ENCODE measurements around the gene SND1.

The SND1 gene

DNA sequence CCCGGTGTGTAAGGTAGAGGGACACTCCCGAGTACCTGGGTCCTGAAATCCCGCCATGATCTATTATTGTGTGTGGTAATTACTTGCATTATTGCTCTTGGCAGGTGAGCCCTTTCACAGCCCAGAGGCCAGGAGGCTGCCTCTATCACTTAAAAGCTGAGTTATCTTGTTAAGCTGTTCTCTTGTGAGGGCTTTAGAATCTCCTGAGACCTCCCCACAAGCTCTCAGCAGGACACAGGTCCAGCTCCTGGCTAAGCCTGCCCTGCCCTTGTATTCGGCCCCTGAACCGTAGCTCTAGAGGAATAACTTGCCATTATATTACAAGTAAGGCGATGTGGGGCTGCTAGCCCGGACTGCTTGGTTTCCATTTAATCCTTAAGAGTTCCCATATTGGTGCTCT is 13.9 kb downstream of the SND1 start:
- TF ChIP-seq, protein P1, sequence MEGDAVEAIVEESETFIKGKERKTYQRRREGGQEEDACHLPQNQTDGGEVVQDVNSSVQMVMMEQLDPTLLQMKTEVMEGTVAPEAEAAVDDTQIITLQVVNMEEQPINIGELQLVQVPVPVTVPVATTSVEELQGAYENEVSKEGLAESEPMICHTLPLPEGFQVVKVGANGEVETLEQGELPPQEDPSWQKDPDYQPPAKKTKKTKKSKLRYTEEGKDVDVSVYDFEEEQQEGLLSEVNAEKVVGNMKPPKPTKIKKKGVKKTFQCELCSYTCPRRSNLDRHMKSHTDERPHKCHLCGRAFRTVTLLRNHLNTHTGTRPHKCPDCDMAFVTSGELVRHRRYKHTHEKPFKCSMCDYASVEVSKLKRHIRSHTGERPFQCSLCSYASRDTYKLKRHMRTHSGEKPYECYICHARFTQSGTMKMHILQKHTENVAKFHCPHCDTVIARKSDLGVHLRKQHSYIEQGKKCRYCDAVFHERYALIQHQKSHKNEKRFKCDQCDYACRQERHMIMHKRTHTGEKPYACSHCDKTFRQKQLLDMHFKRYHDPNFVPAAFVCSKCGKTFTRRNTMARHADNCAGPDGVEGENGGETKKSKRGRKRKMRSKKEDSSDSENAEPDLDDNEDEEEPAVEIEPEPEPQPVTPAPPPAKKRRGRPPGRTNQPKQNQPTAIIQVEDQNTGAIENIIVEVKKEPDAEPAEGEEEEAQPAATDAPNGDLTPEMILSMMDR (IDR thresholded peaks at IDR 0.05; ENCODE audit: insufficient read depth, low read depth, low read length, missing control alignments), result no peak
- no peak overlapping the region for H3K4me3 ChIP-seq (ENCODE audit: low read depth, low read length)
- no peak for DNase-seq (ENCODE audit: low read depth)

DNA sequence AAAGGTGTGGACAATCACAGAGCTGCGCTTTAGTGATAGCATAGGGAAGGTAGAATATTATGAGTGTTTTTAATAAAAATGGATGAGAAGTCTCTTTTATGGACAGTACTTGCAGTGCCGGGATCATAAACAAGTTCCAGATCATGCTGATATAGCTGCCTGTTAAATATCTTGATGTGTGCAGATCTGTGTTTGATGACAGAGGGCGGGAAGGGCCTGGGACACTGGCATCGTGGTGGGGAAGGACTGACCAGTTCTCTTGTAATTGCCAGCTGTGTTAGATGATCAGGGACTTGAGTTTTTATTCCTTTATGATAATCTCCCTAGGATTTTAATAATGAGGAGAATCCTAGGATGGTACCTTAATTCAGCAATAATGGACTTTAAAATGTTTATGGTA is 14.6 kb downstream of the SND1 start:
- TF ChIP-seq, protein P1 (IDR thresholded peaks at IDR 0.05; ENCODE audit: insufficient read depth, low read depth, low read length, missing control alignments), result no peak
- no peak for DNase-seq (ENCODE audit: low read depth)
- H3K4me3 ChIP-seq (ENCODE audit: low read depth, low read length), result no peak overlapping the region

GRCh38 chr7:127667017-127667670 is 15.2 kb downstream of the SND1 start:
- no peak overlapping the region for H3K4me3 ChIP-seq (ENCODE audit: low read depth, low read length)
- TF ChIP-seq, protein P1 (IDR thresholded peaks at IDR 0.05; ENCODE audit: insufficient read depth, low read depth, low read length, missing control alignments), result no peak
- DNase-seq (ENCODE audit: low read depth), result no peak

- no peak overlapping the region for H3K4me3 ChIP-seq (ENCODE audit: low read depth, low read length)
- TF ChIP-seq, protein P1 (IDR thresholded peaks at IDR 0.05; ENCODE audit: insufficient read depth, low read depth, low read length, missing control alignments), result no peak
These were observed 16.0 kb downstream of the SND1 start for GRCh38 chr7:127667759-127668530.

DNA sequence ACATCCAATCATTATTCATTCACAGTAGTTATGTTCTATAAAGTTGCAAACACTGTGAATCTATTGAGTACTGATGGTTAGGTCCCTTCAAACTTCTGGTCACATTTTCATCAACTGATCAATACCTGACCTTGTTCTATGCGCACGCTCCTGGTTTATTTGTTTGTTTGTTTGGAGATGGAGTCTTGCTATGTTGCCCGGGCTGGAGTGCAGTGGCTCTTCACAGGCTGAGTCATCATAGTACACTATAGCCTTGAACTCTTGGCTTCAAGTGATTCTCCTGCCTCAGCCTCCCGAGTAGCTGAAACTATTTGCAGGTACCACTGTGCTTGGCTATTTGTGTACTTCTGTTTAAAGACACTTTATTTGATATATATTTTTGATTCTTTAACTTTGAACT is 19.3 kb downstream of the SND1 start:
- no peak overlapping the region for H3K4me3 ChIP-seq (ENCODE audit: low read depth, low read length)
- TF ChIP-seq, protein P1 (IDR thresholded peaks at IDR 0.05; ENCODE audit: insufficient read depth, low read depth, low read length, missing control alignments), result no peak
- no peak for DNase-seq (ENCODE audit: low read depth)

More at GRCh38 chr7:127667759-127668530, 16.0 kb downstream of the SND1 start:
- DNase-seq (ENCODE audit: low read depth), result no peak

DNA sequence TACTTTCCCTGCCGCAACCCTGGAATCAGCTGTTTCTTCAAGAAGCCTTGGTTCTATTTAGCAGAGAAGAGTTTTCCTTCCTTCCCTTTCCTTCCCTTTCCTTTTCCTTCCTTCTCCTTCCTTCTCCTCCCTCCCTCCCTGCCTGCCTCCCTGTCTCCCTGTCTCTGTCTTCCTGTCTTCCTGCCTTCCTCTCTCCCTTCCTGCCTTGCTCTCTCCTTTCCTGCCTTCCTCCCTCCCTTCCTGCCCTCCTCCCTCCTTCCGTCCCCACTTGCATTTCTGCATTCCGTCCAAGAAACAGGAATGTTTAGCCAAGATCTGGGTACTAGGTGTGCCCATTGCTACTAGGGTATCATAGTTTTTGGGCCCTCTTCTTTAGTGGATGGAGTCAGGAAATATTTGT is 21.9 kb downstream of the SND1 start:
- H3K4me3 ChIP-seq (ENCODE audit: low read depth, low read length), result no peak overlapping the region
- no peak for DNase-seq (ENCODE audit: low read depth)
- TF ChIP-seq, protein P1 (IDR thresholded peaks at IDR 0.05; ENCODE audit: insufficient read depth, low read depth, low read length, missing control alignments), result no peak
